NCI-H1417 treated with DMSO at 0.1 percent for 48 hours (cell line): ENCODE results near the gene GRIK2.
"Not testable (repeated sequence)": the region's sequence is repeated elsewhere in the genome, so short reads cannot be mapped to it uniquely, and the experiment has no call there.

Source experiments
- DNase-seq: peaks from one replicate; lab custom pipeline; 2025; lab: John Stamatoyannopoulos, UW

Gene GRIK2

GRCh38 chr6:102022803-102023202, 629.3 kb downstream of the GRIK2 start:
- DNase-seq: no peak

DNA sequence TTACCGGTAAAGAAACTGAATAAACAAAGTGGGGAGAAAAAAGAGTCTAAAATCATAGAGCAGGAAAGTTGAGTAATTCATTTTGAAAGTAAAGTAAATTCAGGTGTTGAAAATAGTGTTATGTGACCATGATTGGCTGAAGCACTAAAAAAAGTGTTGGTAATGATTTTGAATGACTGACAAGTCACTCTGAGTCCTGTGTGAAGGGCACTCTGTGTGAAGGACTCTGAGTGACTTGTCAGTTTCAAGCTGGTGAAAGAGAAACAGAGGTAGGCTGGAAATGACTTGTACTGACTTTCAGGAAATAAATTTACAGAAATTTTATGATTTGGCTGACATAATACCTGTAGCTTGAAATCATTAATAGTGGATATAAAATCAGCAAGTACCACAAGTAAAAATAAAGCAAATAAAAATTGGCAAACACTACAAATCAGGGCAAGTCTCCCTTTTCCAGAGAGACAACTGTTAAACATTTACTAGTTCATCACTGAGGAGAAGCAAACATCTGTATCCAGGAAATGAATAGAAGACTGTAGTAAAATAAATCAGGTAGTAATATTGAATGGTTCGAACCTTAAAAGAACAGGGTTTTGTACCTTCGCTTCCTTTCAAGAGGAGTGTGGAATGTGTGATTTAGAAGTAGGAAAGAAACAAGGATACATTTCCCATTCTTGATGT, 630.6 kb downstream of the GRIK2 start:
- no peak for DNase-seq

DNA sequence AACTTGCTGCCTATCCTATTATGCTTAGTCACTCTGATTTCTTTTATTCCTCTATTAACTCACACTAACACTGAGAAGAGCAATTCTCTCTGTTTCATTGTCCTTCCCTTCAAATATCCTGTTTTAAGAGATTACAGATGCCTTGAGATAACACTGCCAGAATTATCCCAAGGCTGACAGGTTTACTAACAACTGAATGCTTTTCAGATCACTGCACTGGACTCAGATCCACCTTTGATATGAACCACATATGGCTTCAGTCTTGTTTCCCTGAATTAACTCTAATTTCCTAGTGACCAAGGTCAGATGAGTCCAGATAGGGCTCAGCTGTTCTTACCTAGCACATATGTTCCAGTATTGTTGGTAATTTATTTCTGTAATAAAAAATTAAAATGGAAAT, 633.1 kb downstream of the GRIK2 start:
- DNase-seq: no peak

- no peak for DNase-seq
Measured at GRCh38 chr6:102028176-102028575, 634.7 kb downstream of the GRIK2 start.

DNA sequence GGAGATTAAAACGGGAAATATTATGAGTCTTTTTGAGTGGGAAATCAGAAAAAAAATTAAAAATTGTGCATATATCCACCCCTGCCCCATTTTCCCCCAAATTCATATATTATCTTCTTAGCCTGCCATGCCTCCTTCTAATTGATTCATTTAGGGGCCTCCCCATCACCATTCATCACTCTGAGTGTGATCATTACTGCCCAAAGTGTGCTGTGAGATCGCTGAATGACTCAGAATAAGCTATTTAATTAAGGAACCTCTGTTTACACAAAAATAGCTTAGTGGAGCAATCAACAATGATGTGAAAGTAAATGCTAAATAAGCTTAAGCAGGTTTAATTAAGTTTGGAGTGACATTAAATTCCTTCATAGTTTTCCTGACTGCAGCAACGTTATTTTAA, 645.5 kb downstream of the GRIK2 start:
- no peak for DNase-seq

DNA sequence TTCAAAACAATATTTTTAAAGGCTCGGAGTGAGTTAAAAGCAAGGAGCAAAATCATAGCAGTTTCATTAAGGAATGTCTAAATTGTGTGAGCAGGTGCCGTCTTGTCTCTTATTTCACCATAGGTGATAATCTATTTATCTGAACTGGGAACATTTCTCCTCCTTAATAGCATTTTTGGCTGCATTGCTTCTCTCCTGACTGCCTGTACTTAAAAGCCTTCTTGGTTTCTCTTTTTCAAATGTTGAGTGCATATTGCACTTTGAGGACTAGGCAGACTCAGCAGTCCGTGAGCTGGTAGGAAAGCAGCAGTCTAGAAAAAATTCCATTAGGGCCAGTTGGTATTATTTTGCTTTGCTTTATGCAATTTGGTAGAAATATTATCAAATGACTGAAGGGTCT, 645.9 kb downstream of the GRIK2 start:
- DNase-seq: no peak

- no peak for DNase-seq
Measured at GRCh38 chr6:102051001-102051400, 657.5 kb downstream of the GRIK2 start.

DNA sequence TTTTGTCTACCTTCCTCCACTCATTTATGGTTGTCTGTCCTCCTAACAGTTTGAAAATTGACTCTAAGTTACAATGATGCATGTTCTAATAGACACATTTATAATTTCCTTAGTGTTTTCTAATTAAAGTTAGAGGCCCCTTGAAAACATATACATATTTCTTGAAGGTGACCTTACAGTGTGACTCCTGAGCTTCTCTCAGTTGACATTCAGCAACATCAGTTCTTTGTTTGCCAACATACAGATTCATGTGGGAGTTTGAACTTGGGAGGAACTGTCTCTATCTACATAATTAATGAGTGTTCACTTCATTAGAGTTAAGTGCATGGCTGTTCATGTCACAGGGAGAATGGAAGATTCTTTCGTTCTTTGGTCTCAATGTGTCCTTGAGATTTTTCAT, 658.2 kb downstream of the GRIK2 start:
- no peak for DNase-seq

- DNase-seq: no peak
Measured at GRCh38 chr6:102064142-102064541, 670.6 kb downstream of the GRIK2 start.

DNA sequence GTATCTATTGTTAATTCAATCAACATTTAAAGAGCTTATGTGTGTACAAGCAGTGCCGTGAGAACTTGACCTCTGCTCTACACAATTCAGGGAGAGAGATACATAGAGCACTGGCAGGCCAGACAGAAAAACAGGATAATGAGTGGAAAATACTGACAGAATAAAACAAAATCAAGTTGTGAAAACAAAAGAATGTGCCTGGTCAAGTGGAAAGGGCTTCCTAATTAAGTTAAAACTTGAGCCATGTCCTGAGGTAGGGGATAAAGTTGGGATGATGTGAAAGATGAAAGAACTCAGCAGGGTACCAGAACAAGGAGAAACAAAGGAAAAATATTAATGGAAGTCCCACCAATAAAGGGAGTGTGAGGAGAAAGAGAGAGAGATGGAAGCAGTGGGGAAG, 672.8 kb downstream of the GRIK2 start:
- no peak for DNase-seq

GRCh38 chr6:102068349-102068929, 674.9 kb downstream of the GRIK2 start:
- no peak for DNase-seq

DNA sequence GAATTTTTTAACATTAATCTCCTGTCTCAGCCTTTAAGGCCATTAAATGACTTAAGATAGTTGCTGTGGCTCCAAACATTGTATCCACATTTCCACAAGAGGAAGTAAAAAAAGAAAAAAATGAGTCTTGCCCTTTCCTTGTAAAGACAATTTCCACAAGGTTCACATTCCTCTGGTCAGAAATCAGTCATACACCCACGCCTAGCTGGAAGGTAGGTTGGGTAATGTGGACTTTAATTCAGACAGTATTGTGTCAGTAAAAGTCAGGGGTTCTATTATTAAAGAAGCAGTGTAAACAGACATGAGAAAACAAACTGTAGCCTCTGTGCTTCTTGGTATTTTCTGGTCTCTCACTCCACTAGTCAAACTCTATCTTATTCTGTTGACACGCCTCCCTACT, 682.0 kb downstream of the GRIK2 start:
- no peak for DNase-seq

DNA sequence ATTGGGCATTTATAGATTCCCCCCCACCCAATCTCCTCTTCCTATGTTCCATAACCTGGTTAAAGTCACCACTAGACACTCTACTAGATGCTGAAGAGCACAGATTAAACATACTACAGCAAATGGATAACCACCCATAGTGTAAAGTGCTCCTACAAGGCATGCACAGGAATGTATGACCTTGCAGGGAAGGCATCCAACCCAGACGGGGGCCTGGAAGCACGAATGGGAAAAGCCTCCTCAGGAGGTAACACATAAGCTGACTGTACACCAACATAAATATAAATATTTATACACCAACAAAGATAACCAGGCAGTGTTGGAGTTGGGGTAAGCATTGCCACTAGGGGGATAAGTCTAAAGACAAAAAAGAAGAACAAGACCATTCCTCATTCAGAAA, 691.7 kb downstream of the GRIK2 start:
- DNase-seq: no peak

GRCh38 chr6:102088160-102088559, 694.7 kb downstream of the GRIK2 start:
- not testable (repeated sequence) for DNase-seq

DNA sequence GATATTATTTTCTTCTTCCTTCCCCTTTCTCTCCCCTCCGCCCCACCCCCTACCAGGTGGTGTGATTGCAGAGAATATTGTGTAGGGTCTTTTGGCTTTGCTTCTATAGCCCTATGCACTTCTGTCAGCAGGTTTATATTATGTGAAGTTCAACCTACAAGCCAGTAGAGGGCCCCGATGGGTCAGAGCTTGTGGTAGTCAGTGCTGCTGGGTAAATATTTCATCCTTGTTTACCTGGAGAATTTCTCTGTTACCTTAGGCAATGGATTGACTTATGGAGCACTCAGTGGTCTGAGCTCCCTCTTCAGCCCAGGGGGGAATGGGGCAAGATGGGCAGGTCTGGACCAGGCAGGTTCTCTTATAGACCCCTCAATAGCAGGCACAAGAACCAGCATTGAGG, 720.9 kb downstream of the GRIK2 start:
- DNase-seq: no peak

DNA sequence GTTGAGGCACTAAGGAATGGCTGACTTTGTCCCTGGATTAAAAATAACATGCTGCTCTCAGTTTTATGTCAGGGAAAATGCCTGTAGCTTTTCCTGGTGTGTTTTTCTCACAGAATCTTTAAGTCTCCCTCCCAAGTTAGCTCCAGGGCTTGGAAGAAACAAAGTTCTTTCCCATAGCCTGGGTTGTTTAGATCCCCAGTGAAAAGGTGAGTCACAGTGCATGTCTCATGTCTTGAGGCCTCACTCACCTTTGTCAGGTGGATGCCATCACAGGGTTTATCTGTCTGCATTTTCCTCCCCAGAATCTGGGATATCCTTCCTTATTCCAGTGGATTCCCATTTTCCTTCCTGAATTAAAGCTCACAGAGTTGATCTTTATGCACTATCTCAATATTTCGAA, 722.4 kb downstream of the GRIK2 start:
- no peak for DNase-seq

DNA sequence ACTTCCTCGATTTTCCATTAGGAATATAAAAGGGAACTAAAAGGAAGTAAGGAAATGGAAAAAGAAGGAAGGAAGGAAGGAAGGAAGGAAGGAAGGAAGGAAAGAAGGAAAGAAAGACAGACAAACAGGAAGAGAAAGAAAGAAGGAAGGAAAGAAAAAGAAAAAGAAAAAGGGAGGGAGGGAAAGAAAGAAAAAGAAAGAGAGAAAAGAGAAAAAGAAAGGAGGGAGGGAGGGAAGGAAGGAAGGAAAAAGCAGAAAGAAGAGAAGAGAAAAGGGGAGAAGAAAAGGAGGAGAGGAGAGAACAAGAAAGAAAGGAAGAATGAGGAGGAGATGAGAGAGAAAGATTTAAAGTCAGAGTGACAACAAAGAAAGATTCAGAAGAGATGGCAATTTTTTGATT, 724.5 kb downstream of the GRIK2 start:
- no peak for DNase-seq
